ENCODE data around the gene PKN1.
"Not testable (repeated sequence)": the region's sequence is repeated elsewhere in the genome, so short reads cannot be mapped to it uniquely, and the experiment has no call there.

The PKN1 gene

GRCh38 chr19:14432791-14433553, at the start of gene PKN1:
Gene PKN1, plus strand, starts transcription at chr19:14433306. Its CDS starts 216 bp downstream, at chr19:14433522.
- Histone ChIP-seq H3K4me3 (peak within 1 kb of the TSS; percentile 59), H3K4me1 (peaks cover 11% of the 10 kb centered on the region), H3K9me3 (no peaks in the 10 kb centered on the region), H3K27me3 (ENCODE audit: low read depth) (no peaks in the 10 kb centered on the region), H3K36me3 (replicated peaks) (peaks cover 10% of the 10 kb centered on the region; the same call in 1 of the 2 replicates)
- peak; percentile 51 to 80 for DNase-seq (ENCODE audit: low spot score in 2 of 2)
- in situ Hi-C loops (cut with MboI; ENCODE audit: low sequenced_read_pairs), result no loop called here

- in situ Hi-C loops (cut with MboI; ENCODE audit: low sequenced_read_pairs), result no loop called here
- H3K4me3 ChIP-seq, result no peak overlapping the region
These were observed 49.2 kb upstream of the PKN1 start for GRCh38 chr19:14383661-14384555.

GRCh38 chr19:14385492-14385891, 47.6 kb upstream of the PKN1 start:
- no peak for DNase-seq (ENCODE audit: low spot score in 2 of 2)
- no peaks in the 10 kb centered on the region for H3K27me3 ChIP-seq (ENCODE audit: low read depth)
- in situ Hi-C loops (cut with MboI; ENCODE audit: low sequenced_read_pairs), result no loop called here

More at GRCh38 chr19:14383661-14384555, 49.2 kb upstream of the PKN1 start:
- H3K9me3 ChIP-seq, result no peaks in the 10 kb centered on the region
- no peak for DNase-seq (ENCODE audit: low spot score in 2 of 2)
- no peaks in the 10 kb centered on the region for H3K36me3 ChIP-seq (replicated peaks)
- H3K27me3 ChIP-seq (ENCODE audit: low read depth), result no peaks in the 10 kb centered on the region
- peaks cover 17% of the 10 kb centered on the region for H3K4me1 ChIP-seq

GRCh38 chr19:14390548-14390947, 42.6 kb upstream of the PKN1 start:
- Histone ChIP-seq H3K9me3 (no peaks in the 10 kb centered on the region), H3K4me1 (no peaks in the 10 kb centered on the region), H3K36me3 (replicated peaks) (peaks cover 27% of the 10 kb centered on the region), H3K4me3 (no peak overlapping the region), H3K27me3 (ENCODE audit: low read depth) (no peaks in the 10 kb centered on the region)
- in situ Hi-C loops (cut with MboI; ENCODE audit: low sequenced_read_pairs), result no loop called here
- DNase-seq (ENCODE audit: low spot score in 2 of 2), result no peak

More at GRCh38 chr19:14385492-14385891, 47.6 kb upstream of the PKN1 start:
- Histone ChIP-seq H3K9me3 (no peaks in the 10 kb centered on the region), H3K36me3 (replicated peaks) (peaks cover 2% of the 10 kb centered on the region; the same call in 1 of the 2 replicates), H3K4me3 (no peak overlapping the region), H3K4me1 (peaks cover 17% of the 10 kb centered on the region)

GRCh38 chr19:14391156-14391821, 41.8 kb upstream of the PKN1 start:
- peaks cover 27% of the 10 kb centered on the region for H3K36me3 ChIP-seq (replicated peaks)
- no peak for DNase-seq (ENCODE audit: low spot score in 2 of 2)
- in situ Hi-C loops (cut with MboI; ENCODE audit: low sequenced_read_pairs), result no loop called here

DNA sequence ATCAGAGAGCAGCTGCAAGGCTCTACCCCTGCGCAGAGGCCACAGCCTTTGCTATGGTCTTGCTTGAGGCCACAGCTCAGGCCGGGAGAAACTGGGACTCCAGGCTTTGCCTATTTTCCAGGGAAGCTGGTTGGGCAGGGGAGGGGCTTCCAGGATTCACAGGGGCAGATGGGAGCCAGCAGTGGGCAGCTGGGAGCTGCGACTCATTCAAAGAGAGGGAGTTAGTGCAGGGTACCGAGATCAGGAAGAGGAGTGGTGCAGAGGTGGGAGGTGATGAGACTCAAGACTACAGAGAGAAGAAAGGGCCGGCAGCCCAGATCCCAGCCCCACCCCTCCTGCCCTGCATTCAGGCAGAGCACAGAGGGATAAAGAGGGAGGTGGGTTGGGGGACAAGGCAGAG, 39.8 kb upstream of the PKN1 start:
- Histone ChIP-seq H3K4me3 (no peak overlapping the region), H3K4me1 (no peaks in the 10 kb centered on the region), H3K9me3 (no peaks in the 10 kb centered on the region), H3K36me3 (replicated peaks) (peaks cover 32% of the 10 kb centered on the region), H3K27me3 (ENCODE audit: low read depth) (no peaks in the 10 kb centered on the region)
- in situ Hi-C loops (cut with MboI; ENCODE audit: low sequenced_read_pairs), result no loop called here
- no peak for DNase-seq (ENCODE audit: low spot score in 2 of 2)

More at GRCh38 chr19:14391156-14391821, 41.8 kb upstream of the PKN1 start:
- H3K27me3 ChIP-seq (ENCODE audit: low read depth), result no peaks in the 10 kb centered on the region
- H3K9me3 ChIP-seq, result no peaks in the 10 kb centered on the region
- no peak overlapping the region for H3K4me3 ChIP-seq
- no peaks in the 10 kb centered on the region for H3K4me1 ChIP-seq

GRCh38 chr19:14394167-14394566, 38.9 kb upstream of the PKN1 start:
- in situ Hi-C loops (cut with MboI; ENCODE audit: low sequenced_read_pairs), result no loop called here
- no peak for DNase-seq (ENCODE audit: low spot score in 2 of 2)
- Histone ChIP-seq H3K4me1 (no peaks in the 10 kb centered on the region), H3K4me3 (no peak overlapping the region), H3K9me3 (no peaks in the 10 kb centered on the region), H3K27me3 (ENCODE audit: low read depth) (no peaks in the 10 kb centered on the region), H3K36me3 (replicated peaks) (peaks cover 32% of the 10 kb centered on the region)

GRCh38 chr19:14395262-14395661, 37.8 kb upstream of the PKN1 start:
- no peaks in the 10 kb centered on the region for H3K4me1 ChIP-seq
- in situ Hi-C loops (cut with MboI; ENCODE audit: low sequenced_read_pairs), result loop anchor here (5.0 kb wide), 1 partner anchor 372 kb away; no protein-coding TSS in a partner anchor
- peaks cover 33% of the 10 kb centered on the region for H3K36me3 ChIP-seq (replicated peaks)
- H3K9me3 ChIP-seq, result no peaks in the 10 kb centered on the region
- H3K27me3 ChIP-seq (ENCODE audit: low read depth), result no peaks in the 10 kb centered on the region
- no peak for DNase-seq (ENCODE audit: low spot score in 2 of 2)
- H3K4me3 ChIP-seq, result no peak overlapping the region

GRCh38 chr19:14395710-14396336, 37.3 kb upstream of the PKN1 start:
- Histone ChIP-seq H3K4me1 (no peaks in the 10 kb centered on the region), H3K9me3 (no peaks in the 10 kb centered on the region), H3K4me3 (no peak overlapping the region), H3K36me3 (replicated peaks) (peaks cover 34% of the 10 kb centered on the region), H3K27me3 (ENCODE audit: low read depth) (no peaks in the 10 kb centered on the region)
- no peak for DNase-seq (ENCODE audit: low spot score in 2 of 2)
- in situ Hi-C loops (cut with MboI; ENCODE audit: low sequenced_read_pairs), result loop anchor here (5.0 kb wide), 1 partner anchor 371 kb away; no protein-coding TSS in a partner anchor

DNA sequence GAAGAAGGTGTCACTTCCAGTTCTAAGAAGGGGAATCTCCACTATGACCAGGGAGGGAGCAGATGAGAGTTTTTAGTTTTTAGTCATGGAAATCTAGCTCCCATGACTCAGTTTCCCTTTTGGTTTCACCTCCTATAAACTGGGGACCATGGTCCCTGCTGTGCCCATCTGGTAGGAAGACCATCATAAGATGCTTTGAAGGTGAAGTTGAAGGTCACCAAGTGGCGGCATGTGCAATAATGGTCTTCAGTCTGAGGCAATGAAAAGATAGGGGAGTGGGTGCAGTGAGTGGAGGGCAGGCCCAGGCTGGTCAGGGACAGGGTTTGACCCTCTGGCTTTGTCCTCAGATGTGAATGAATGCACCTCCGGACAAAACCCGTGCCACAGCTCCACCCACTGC, 36.4 kb upstream of the PKN1 start:
- not testable (repeated sequence) for H3K4me3 ChIP-seq; DNase-seq (ENCODE audit: low spot score in 2 of 2); H3K9me3 ChIP-seq; H3K27me3 ChIP-seq (ENCODE audit: low read depth); H3K4me1 ChIP-seq
- in situ Hi-C loops (cut with MboI; ENCODE audit: low sequenced_read_pairs), result loop anchor here (5.0 kb wide), 1 partner anchor 371 kb away; no protein-coding TSS in a partner anchor
- H3K36me3 ChIP-seq (replicated peaks), result peaks cover 35% of the 10 kb centered on the region

DNA sequence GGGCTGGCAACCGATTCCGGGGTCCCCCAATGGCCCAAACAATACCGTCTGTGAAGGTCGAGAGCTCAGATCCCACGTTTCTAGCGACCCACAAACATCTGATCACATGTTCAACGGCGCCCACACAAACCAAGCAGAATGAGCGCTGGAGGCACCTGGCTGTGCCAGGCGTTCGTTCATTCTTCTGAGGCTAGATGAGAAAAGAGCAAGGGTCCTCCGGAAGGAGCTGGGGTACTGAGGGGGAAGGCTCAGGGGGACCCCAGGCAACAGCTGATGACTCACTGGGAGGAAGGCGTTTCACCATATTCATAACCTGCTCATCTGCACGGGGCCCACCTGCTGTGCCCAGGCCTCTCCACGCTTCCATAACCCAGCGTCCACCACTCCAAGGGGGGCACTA, 35.9 kb upstream of the PKN1 start:
- not testable (repeated sequence) for H3K4me3 ChIP-seq; H3K27me3 ChIP-seq (ENCODE audit: low read depth); H3K9me3 ChIP-seq; DNase-seq (ENCODE audit: low spot score in 2 of 2); H3K4me1 ChIP-seq
- in situ Hi-C loops (cut with MboI; ENCODE audit: low sequenced_read_pairs), result loop anchor here (5.0 kb wide), 1 partner anchor 370 kb away; no protein-coding TSS in a partner anchor
- peaks cover 35% of the 10 kb centered on the region for H3K36me3 ChIP-seq (replicated peaks)

- in situ Hi-C loops (cut with MboI; ENCODE audit: low sequenced_read_pairs), result loop anchor here (10.0 kb wide), 1 partner anchor 206 kb away; no protein-coding TSS in a partner anchor
- no peak overlapping the region for H3K4me3 ChIP-seq
- H3K27me3 ChIP-seq (ENCODE audit: low read depth), result no peaks in the 10 kb centered on the region
- no peak for DNase-seq (ENCODE audit: low spot score in 2 of 2)
- peaks cover 49% of the 10 kb centered on the region for H3K36me3 ChIP-seq (replicated peaks)
- no peaks in the 10 kb centered on the region for H3K9me3 ChIP-seq
- H3K4me1 ChIP-seq, result no peaks in the 10 kb centered on the region
These were observed 32.1 kb upstream of the PKN1 start for GRCh38 chr19:14400951-14401431.
